NB4 (cell line): Measurements from ENCODE around the gene SCAMP5.

Source experiments
- MYC ChIP-seq: IDR thresholded peaks from 2 replicates; pipeline ENCODE4 v1.6.1; 2011; ENCODE audit warnings: low read depth, low read length
- POLR2A ChIP-seq: IDR thresholded peaks from 2 replicates; pipeline ENCODE4 v1.6.1; 2011; ENCODE audit warnings: mild to moderate bottlenecking; ENCODE audit not compliant: insufficient read length; ENCODE audit errors: extremely low read depth
- TF ChIP-seq, protein P1 (sequence below): IDR thresholded peaks from one replicate; pipeline ENCODE4 v1.5.1; 2012; ENCODE audit warnings: low read depth, low read length

DNA sequence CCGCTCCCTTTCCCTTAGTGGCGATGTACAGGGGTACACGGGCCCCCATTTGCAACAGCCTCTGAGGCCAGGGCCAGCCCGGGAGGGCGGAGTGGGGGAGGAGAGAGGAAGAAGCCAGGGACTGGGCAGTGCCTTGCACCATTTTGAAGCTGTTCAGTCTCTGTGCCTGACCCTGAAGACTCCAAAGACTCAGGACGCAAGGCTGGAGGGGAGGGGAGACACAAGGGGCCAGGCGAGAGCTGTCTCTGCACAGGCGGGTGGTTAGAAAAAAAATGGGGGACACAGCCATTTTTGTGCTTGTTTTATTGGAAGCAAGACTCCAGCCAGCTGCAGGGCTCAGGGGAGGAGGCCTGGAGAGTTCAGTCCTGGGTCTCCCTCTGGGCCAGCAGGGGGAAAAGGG, 40.3 kb upstream of the SCAMP5 start:
- TF ChIP-seq, protein P1, sequence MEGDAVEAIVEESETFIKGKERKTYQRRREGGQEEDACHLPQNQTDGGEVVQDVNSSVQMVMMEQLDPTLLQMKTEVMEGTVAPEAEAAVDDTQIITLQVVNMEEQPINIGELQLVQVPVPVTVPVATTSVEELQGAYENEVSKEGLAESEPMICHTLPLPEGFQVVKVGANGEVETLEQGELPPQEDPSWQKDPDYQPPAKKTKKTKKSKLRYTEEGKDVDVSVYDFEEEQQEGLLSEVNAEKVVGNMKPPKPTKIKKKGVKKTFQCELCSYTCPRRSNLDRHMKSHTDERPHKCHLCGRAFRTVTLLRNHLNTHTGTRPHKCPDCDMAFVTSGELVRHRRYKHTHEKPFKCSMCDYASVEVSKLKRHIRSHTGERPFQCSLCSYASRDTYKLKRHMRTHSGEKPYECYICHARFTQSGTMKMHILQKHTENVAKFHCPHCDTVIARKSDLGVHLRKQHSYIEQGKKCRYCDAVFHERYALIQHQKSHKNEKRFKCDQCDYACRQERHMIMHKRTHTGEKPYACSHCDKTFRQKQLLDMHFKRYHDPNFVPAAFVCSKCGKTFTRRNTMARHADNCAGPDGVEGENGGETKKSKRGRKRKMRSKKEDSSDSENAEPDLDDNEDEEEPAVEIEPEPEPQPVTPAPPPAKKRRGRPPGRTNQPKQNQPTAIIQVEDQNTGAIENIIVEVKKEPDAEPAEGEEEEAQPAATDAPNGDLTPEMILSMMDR, result no peak
- TF ChIP-seq MYC (no peak), POLR2A (no peak)
